GM18951 (cell line): ENCODE results near the gene CLSTN1.
A peak's percentile ranks its signal among the peaks of the same experiment; 100 is the strongest.

Experiments
- POLR2A ChIP-seq: IDR thresholded peaks from 4 replicates; pipeline ENCODE4 v1.6.1; 2011; ENCODE audit warnings: mild to moderate bottlenecking; ENCODE audit not compliant: insufficient read length, insufficient read depth; ENCODE audit errors: extremely low read depth
- in situ Hi-C: fragments of 300-500 bp; cut with MboI; formaldehyde crosslinking; loops from one replicate; pipeline ENCODE4 v1.12.0; 2022; ENCODE audit warnings: low sequenced_read_pairs, mixed read lengths, inconsistent platforms; ENCODE audit not compliant: unreplicated experiment

CLSTN1 gene

DNA sequence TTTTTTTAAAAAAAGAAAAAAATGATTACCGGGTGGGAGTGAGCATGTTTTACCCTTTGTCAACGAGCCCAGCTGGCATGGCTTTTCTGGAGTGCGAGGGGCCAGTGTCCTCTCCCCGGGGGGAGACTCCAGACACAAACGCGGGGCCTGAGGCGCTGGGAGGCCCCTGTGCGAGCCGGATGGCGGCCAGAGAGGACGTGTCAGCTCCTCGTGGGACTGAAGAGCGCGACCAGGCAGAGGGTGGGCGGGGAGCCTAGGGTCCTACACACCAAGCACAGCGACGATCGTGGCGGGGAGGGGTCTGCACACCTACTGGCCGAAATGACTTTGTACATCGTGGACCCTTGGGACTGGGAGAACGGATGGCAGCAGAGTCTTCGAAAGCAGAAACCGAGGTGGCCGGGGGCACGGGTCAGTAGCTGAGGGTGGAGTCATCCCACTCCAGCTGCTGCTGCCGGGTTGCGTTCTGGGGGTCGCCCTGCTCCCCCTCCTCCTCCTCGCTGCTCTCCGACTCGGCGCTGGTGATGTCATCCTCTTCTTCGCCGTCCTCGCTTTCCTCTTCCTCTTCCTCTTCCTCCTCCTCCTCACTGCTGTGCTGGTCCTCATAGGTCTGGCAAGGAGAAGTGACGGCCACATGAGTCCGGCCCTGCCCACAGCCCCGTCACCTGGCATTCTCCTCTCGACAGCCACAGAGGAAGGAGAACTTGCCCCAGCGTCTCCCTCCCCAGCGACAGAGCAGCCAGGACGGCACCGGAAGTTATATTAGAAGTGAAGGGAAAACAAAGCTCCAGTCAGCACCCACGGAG is 93.5 kb downstream of the CLSTN1 start:
- in situ Hi-C loops, result no loop called here
- no peak for TF ChIP-seq POLR2A

DNA sequence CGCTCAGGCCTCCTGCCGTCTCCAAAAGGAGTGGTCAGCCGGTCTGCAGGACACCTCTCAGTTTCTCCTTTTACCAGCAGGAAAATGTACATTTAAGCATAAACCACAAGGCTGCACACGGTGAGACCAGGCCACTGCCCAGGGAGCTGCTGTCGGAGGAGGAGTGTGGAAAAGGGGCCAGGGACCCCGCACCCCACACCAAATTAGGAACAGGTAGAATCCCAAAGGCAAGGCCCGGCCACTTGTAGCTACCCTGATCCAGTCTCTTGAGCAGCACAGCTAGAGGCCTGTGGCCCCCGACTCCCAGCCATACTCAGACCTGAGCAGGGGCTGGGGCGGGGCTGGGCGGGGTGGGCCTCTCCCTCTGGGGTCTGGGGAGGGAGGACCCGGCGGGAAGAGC is 94.2 kb downstream of the CLSTN1 start:
- TF ChIP-seq POLR2A, result no peak
- in situ Hi-C loops, result no loop called here

DNA sequence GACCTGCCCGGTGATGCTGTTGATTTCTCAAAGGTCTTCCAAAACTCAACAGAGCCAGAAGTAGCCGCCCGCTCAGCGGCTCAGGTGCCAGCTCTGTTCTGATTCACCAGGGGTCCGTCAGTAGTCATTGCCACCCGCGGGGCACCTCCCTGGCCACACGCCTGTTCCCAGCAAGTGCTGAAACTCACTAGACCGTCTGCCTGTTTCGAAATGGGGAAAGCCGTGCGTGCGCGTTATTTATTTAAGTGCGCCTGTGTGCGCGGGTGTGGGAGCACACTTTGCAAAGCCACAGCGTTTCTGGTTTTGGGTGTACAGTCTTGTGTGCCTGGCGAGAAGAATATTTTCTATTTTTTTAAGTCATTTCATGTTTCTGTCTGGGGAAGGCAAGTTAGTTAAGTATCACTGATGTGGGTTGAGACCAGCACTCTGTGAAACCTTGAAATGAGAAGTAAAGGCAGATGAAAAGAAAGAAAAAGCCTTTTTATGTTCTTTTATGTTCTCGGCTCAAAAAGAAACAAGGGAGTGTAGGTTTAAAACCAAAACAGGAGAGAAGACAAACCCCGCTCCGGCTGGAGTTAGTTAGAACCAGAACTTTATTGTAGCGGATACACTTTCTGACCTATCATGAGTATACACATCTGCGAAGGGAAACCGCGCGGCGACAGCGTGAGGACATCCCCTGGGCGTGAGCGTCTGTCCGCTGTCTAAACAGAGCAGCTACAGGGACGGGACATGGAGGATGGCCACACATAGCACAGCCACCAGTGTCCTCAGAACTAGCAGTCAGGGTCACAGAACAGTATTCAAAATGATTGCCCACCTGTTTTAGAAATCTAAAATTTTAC is 95.1 kb downstream of the CLSTN1 start:
- TF ChIP-seq POLR2A, result no peak
- in situ Hi-C loops, result no loop called here

DNA sequence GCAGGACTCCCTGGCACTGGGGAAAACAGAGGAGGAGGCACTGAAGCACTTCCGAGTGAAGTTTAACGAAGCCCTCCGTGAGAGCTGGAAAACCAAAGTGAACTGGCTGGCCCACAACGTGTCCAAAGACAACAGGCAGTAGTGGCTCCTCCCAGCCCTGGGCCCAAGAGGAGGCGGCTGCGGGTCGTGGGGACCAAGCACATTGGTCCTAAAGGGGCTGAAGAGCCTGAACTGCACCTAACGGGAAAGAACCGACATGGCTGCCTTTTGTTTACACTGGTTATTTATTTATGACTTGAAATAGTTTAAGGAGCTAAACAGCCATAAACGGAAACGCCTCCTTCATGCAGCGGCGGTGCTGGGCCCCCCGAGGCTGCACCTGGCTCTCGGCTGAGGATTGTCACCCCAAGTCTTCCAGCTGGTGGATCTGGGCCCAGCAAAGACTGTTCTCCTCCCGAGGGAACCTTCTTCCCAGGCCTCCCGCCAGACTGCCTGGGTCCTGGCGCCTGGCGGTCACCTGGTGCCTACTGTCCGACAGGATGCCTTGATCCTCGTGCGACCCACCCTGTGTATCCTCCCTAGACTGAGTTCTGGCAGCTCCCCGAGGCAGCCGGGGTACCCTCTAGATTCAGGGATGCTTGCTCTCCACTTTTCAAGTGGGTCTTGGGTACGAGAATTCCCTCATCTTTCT is 96.7 kb downstream of the CLSTN1 start:
- in situ Hi-C loops, result no loop called here
- no peak for TF ChIP-seq POLR2A

DNA sequence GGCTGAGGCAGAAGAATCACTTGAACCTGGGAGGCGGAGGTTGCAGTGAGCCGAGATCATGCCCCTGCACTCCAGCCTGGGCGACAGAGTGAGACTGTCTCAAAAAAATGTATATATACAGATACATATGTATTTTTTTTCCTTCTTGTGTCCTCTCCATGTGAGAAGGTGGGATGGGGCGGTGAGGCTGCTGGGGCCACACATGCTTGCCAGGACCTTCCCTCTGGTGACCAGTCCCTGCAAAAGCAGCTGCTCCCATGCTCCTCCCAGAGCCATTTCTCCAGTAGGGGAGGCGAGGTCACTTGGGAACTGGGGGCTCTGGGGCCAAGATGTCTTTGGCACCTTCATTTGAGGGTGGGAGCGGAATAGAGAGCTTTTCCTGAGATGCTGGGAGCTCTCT is 97.4 kb downstream of the CLSTN1 start:
- TF ChIP-seq POLR2A, result no peak
- in situ Hi-C loops, result no loop called here

DNA sequence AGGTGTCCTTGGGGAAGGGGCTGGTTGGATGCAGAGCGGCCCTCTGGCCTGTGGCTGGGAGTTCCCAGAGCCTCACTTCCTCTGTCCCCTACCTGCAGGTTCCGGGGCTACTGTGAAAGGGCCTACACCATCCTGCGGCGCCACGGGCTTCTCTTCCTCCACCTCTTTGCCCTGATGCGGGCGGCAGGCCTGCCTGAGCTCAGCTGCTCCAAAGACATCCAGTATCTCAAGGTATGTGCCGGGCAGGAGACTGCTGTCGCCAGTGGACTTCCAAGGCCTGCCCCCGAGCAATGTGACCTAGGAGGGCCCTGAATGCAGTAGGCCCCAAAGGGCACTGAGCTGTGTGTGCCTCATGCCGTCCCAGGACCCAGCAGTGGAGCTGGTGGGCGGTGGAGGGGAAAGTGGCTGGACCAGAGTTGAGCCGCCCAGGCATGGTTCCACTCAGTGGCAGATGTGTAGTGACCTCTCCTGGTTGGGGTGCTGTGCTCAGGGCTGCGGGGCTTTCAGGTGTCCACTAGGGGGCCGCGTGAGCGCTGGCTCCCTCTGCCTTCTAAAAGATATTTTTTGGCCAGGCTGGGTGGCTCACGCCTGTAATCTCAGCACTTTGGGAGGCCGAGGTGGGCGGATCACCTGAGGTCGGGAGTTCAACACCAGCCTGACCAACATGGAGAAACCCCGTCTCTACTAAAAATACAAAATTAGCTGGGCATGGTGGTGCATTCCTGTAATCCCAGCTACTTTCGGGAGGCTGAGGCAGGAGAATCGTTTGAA is 98.9 kb downstream of the CLSTN1 start:
- peak; percentile 28 for TF ChIP-seq POLR2A
- in situ Hi-C loops, result no loop called here

DNA sequence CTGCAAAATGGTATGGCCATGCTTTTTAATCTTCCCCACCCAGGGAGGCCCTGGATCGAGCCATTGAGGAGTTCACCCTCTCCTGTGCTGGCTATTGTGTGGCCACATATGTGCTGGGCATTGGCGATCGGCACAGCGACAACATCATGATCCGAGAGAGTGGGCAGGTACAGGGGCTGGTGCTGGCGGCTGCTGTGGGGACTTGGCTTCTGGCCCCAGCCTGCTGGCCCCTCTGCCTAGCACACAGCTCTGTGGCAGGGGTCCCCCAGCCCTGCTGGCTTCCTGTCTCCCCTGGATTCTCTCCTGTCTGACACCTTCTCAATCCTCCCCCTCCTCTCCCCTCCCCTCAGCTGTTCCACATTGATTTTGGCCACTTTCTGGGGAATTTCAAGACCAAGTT is 99.8 kb downstream of the CLSTN1 start:
- in situ Hi-C loops, result no loop called here
- no peak for TF ChIP-seq POLR2A

DNA sequence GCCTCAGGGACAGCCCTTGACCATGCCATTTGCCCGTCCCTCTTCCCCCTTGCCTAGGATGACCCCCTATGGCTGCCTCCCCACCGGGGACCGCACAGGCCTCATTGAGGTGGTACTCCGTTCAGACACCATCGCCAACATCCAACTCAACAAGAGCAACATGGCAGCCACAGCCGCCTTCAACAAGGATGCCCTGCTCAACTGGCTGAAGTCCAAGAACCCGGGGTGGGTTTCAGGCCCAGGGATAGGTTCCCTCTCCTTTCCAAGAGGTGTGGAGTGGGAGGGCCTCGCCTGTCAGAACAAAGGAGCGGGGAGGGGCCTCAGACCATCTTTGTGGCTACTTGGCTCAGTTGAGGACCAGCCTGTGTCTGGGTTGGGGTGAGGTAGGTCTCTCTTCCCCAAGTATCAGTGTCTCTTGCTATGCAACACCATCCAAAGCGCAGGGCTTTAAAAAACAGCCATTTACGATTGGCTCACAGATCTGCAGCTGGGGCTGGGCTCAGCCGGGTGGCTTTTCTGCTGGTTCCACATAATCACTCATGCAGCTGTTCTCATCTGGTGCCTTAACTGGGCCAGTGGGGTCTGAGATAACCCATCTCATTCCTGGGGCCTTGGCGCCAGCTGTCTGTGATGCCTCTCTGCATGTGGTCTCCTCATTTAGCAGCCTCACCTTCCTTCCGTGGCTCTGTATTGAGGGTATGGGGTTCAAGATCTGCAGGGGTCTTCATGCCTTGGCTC is 100.5 kb downstream of the CLSTN1 start:
- TF ChIP-seq POLR2A, result no peak
- in situ Hi-C loops, result no loop called here

DNA sequence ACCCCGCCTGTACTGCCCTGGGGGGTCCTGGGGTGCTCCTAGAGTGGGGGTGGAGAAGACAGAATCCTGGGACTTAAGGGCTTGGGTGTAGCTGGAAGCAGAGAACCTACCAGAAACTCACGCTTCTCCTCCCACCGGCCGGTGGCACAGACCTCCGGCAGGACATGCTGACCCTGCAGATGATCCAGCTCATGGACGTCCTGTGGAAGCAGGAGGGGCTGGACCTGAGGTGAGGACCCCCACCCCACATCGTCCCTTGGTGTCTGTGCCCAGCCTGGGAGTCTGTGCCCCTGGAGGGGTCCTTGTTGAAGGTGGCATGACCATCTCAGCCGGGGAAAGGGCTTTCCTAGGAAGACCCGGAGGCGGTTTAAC is 101.4 kb downstream of the CLSTN1 start:
- in situ Hi-C loops, result no loop called here
- TF ChIP-seq POLR2A, result no peak

DNA sequence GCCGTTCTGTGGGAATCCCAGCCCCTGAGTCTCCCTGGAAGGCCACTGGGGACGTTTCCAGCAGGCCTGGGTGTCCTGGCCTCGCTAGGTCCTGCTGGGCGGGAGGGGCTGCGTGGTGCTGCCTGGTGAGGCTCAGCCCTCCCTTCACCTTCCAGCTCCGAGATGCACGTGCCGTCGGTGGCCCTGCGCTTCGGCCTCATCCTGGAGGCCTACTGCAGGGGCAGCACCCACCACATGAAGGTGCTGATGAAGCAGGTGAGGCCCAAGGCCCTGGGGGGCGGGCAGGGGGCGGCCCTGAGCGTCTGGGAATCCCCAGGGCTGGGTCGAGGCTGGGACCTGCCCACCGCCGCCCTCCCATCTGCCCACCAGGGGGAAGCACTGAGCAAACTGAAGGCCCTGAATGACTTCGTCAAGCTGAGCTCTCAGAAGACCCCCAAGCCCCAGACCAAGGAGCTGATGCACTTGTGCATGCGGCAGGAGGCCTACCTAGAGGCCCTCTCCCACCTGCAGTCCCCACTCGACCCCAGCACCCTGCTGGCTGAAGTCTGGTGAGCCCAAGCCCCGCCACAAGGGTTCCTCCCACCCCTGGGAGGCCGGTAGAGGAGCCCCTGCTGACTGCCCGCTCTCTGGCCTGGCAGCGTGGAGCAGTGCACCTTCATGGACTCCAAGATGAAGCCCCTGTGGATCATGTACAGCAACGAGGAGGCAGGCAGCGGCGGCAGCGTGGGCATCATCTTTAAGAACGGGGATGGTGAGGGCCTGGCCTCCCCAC is 102.0 kb downstream of the CLSTN1 start:
- no peak for TF ChIP-seq POLR2A
- in situ Hi-C loops, result no loop called here

DNA sequence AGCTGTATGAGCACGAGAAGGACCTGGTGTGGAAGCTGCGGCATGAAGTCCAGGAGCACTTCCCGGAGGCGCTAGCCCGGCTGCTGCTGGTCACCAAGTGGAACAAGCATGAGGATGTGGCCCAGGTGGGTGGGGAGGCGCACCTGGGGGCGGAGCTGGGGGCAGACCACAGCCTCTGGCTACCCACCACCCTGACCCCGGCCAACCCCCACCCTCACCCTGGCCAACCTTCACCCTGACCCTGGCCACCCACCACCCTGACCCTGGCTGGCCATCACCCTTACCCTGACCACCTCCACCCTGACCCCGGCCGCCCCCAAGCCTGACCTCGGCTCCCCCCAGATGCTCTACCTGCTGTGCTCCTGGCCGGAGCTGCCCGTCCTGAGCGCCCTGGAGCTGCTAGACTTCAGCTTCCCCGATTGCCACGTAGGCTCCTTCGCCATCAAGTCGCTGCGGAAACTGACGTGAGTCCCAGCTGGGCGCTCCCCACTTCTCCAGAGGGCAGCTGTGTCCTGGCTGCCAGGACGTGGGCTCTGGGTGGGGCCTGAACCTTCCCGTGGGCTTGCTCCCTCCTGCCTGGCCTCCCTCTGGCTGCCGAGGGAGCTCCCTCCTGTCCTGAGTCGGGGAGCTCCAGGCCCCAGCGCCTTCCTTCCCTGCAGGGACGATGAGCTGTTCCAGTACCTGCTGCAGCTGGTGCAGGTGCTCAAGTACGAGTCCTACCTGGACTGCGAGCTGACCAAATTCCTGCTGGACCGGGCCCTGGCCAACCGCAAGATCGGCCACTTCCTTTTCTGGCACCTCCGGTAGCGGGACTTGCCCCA is 102.8 kb downstream of the CLSTN1 start:
- no peak for TF ChIP-seq POLR2A
- in situ Hi-C loops, result no loop called here
